SIG-M5 (cell line): Measurements from ENCODE around the gene LIMK2.
"Not testable (repeated sequence)": the region's sequence is repeated elsewhere in the genome, so short reads cannot be mapped to it uniquely, and the experiment has no call there.

Source experiments
- DNase-seq: peaks from one replicate; lab custom pipeline; 2025; lab: John Stamatoyannopoulos, UW

LIMK2 gene

DNA sequence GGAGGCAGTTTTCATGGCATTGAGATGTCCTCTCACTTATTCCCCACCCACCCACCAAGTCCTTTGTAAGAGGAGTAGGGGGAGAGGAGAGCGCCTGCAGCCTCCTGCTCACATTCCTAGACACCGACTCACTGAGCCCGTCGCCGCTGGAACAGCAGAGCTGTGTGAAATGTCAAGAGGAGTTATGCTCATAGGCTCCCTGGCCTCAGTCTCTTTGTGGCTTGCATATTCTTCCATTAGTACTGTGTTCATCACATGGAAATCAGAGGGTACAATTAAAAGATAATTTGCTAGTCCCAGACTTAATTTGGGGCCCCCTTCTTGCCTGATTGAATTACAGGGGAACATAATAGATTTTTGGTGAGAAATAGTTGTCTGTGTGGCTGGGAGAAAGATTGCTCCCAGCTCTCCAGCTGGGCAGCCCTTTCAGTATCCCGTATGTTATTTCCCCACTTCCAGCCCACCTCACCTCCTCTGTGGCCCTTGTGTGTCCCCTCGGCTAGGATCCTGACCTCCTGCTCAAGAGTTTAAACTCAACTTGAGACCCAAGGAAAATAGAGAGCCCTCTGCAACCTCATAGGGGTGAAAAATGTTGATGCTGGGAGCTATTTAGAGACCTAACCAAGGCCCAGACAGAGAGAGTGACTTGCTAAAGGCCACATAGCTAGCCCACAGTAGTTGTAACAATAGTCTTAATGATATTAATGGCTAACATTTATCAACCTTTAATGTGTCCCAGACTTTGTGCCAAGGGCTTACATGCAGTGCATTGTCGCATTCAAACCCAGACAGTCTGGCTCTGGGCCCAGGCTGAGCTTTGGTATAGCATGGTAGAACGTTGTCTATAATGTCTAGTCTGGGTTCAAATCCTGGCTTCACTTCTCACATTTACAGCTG, 32.2 kb downstream of the LIMK2 start:
- no peak for DNase-seq

DNA sequence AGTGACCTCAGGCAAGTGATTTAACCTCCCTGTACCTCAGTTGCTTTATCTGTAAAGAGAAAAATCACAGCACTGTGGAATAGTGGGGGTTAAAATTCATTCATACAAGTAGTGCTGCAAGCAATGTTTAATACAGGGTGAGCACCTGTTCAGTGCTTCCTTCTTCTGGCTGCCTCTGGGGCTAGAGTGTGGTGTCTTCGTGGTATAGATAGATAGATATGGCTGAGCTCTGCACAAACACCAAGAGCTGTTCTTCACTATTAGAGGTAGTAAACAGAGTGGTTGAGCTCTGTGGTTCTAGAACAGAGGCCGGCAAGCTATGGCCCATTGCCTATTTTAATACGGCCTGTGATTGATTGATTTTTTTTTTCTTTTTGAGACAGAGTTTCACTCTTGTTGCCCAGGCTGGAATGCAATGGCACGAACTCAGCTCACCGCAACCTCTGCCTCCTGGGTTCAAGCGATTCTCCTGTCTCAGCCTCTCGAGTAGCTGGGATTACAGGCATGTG, 32.9 kb downstream of the LIMK2 start:
- DNase-seq = no peak

DNA sequence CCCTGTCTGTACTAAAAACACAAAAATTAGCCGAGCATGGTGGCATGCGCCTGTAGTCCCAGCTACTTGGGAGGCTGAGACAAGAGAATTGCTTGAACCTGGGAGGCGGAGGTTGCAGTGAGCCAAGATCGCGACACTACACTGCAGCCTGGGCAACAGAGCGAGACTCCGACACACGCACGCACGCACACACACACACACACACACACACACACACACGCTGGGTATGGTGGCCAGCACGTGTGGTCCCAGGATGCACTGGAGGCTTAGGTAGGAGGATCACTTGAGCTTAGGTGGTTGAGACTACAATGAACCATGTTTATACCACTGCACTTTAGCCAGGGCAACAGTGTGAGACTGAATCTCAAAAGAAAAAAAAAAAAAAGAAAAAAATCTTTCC, 33.9 kb downstream of the LIMK2 start:
- DNase-seq = not testable (repeated sequence)

DNA sequence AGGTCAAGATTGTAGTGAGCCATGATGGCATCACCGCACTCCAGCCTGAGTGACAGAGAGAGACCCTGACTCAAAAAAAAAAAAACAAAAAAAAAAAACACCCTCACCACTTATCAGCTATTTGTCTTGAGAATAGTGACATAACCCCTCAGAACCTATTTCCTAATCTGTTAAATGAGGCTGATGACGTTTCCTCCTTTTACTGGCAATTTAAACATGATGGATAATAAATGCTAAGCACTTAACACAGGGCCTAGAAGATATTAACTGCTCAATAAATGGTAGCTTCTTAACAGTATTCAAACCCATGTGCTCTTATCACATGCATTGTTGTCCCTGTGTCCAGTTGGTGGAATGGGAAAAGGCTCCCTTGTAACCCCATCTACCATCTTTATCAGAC, 34.6 kb downstream of the LIMK2 start:
- no peak for DNase-seq

DNA sequence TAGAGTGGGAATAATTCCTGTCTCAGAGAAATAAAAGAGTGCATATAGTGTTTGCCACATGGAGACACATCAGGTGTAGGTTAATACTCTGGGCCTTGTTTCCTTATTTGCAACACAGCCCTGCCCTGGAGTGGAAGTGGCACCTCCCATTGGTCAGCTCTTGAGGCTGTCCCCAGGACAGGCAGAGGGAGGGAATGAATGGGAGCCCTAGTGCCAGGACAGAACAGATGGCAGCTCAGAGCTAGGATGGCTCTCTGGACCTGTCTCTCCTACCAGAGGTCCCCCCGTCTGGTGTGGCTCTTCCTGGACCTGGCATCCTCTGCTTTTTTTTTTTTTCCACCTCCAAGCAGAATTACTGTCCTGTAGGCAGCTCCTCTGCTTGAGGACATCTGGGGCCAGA, 35.6 kb downstream of the LIMK2 start:
- DNase-seq = no peak

DNA sequence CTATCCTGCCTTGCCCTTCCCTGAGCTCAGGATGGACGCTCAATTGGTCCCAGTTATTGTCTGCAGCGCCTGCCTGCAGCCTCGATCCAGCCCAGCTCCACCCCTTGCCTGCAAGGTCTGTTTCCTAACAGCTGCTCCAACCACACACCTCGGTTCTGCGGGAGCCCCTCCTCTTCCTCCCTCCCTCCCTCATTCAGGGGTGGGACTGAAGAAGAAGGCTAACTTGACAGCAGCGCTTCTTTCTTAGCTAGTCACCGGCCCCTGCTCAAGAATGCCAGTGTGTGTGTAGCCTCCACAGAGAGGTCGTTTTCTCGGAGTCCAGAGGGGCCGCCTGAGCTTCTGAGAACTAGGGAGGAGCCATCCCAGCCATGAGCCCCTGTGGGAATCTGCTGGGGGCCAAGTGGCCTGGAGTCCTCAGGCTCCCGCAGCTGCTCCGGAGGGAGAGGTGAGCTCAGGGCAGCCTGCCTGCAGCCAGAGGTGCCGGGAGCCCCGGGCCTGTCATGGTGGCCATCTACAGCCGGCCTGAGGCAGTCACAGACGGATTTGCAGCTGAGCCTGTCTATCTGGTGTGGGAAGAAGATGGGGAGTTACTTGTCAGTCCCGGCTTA, 36.1 kb downstream of the LIMK2 start:
- DNase-seq = no peak

DNA sequence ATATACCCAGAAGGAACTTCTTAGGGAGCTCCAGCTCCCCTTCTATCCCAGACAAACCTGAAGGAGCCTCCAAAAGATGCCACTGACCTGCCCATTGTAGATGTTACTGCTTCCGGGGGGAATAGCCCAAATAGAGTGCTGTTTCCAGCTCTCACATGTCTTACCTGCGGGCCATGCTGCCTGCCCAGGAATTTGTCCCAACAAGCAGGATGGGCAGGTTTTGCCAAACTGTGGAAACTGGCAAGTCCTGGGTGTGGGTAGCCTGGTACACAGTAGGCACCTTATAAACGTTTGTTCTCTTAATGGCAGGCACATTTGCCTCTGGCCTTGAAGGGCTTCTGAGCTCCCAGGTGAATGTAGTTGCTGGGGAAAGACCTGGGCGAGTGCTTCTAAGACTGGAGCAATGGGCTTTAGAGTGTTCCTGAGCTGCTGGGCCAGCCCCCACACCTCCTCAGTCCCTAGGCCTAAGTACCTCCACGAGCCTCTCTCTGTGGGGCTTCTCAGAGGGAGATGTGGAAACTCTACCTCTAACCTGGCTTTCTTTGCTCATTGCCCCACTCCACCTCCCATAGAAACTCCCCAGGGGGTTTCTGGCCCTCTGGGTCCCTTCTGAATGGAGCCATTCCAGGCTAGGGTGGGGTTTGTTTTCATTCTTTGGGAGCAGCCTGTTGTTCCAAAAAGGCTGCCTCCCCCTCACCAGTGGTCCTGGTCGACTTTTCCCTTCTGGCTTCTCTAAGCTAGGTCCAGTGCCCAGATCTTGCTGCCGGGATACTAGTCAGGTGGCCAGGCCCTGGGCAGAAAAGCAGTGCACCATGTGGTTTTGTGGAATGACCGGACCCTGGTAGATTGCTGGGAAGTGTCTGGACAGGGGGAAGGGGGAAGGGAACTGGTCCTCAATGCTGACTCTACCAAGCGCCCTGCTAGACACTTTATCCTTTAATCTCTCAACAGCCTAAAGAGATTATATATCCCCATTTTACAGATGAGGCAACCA, 37.2 kb downstream of the LIMK2 start:
- no peak for DNase-seq

DNA sequence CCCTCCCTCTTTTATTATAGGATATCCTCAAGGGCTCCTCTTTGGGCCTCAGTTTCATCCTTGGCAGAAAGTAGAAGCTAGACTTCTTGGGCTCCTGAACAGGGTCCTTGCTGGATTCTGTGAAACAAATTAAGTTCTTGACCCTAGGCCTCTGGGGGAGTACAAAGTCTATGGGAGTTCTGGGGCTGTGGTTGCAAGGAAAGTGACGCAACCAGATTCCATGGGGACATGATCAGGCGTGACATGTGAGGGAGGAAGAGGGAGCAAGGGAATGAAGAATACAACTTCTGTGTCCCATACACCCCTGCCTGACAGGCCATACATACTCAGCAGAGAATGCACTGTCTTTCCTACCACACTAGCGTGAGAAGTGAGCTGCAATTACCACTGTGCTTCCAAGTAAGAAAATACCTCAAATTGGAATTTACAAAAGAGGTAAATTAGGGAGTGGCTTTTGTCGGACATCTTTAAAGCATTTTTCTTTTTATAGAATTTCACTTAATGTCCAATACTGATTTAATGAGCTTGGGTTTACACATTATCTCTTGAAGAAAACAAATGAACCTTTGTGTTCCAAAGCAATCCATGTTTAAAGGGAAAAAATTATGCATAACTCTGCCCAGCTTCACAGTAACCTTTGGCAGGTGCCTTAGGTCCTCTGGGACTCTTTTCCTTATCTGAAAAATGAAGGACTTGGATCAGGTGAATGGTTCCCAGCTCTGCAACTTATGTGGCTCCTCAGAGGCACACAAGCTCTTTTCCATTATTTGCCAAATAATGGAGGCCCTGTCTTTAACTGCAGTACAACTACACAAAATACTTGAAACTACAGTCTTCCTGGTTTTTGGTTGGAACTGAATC, 38.9 kb downstream of the LIMK2 start:
- no peak for DNase-seq

DNA sequence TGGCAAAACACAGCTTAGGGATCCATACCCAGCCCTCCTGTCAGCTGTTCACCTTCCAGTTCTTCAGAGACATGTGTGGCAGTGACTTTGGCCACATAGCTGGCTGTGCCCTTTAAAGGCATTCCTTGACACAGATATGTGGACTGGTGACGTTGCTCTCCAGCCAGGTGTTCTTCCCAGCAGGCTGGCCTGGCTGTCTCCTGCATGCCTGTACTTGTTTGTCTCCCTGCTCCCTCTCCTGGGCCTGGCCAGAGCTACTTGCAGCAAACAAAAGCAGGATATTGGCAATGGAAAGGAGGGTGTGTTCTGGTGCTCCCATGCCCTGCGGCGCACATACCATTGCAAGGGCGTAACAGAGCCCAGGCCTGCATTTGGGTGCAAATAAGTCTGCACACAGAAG, 41.9 kb downstream of the LIMK2 start:
- no peak for DNase-seq

DNA sequence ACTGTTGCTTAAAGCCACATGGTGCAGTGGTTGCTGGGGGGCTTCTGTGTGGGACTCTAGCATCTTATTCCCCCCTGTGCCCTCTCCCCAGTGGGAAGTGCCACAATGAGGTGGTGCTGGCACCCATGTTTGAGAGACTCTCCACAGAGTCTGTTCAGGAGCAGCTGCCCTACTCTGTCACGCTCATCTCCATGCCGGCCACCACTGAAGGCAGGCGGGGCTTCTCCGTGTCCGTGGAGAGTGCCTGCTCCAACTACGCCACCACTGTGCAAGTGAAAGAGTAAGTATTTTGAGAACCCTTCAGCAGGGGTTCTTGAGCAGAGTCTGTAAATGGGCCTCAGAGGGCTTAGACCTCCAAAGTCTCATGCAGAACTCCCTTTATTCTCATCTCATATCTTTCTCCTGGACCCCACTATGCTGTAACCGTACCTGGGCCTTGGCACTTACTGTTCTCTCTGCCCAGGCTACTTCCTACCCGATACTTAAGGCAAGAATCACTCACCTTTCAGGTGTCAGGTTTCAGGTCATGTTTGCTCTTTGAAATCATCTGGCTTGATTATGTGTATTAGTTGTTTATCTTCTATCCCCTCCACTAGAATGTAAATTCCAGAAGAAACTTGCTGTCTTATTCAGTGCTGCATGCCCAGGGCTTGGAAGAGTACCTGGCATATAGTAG, 47.8 kb downstream of the LIMK2 start:
- no peak for DNase-seq

DNA sequence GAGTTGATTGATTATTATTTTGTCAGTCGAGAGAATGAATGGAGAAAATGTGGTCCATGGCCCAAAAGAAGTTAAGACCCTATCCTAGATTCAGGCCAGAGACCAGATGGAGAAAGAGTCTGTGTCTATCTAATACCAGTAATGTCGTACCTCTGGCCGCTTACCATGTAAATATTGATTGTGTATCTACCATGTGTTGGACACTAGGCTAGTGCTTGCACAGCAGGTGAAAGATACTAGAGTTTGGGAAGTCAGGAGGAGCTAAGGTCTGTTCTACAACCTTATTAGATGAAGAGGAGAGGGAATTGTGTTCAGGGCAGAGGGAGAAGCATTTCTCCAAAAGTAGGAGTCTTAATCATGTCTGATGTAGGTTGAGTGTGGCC, 48.4 kb downstream of the LIMK2 start:
- DNase-seq = no peak

DNA sequence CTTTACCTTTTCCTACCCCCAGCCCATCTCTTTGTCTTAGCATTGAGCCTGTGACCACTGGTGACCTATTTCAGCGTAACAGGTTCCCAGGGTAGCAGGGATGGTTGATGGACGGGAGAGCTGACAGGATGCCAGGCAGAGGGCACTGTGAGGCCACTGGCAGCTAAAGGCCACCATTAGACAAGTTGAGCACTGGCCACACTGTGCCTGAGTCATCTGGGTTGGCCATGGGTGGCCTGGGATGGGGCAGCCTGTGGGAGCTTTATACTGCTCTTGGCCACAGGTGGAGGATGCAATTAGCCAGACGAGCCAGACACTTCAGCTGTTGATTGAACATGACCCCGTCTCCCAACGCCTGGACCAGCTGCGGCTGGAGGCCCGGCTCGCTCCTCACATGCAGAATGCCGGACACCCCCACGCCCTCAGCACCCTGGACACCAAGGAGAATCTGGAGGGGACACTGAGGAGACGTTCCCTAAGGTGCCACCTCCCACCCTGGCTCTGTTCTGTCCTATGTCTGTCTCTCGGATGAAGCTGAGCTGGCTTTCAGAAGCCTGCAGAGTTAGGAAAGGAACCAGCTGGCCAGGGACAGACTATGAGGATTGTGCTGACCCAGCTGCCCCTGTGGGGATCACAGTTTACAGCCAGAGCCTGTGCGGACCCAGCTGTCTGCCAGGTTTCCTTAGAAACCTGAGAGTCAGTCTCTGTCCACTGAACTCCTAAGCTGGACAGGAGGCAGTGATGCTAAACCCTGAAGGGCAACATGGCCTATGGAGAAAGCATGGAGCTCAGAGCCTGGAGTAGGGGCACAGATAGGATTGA, 50.4 kb downstream of the LIMK2 start:
- no peak for DNase-seq

DNA sequence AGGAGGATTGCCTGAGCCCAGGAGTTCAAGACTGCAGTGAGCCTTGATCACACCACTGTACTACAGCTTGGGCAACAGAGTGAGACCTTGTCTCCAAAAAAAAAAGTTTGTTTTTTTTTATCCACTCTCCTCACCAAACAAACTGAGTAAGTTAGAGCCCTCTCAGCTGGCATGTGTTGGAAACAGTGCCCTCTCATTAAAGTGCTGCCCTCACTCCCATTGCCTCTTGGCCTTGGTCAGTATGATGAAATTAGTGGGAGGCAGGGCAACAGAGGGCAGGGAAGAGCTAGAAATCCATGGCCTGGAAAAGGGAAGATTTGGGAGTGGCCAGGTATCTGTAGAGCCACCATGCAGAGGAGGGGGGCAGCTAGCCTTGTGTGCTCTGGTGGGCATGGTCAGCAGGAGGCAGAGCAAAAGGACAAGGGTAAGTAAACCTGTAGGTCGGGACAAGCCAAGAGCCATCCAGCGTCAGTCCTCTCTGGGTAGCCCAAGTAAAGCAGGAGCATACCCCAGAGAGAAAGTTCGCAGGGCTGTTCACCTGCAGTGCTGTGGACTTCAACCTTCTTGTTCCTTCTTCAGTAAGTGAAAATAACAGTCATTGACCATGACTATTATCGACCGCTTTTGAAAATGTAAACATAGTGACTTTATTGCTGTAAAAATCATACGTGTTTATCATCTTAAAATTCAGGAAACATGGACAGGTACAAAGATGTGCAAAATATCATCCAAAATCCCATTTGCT, 52.0 kb downstream of the LIMK2 start:
- no peak for DNase-seq

DNA sequence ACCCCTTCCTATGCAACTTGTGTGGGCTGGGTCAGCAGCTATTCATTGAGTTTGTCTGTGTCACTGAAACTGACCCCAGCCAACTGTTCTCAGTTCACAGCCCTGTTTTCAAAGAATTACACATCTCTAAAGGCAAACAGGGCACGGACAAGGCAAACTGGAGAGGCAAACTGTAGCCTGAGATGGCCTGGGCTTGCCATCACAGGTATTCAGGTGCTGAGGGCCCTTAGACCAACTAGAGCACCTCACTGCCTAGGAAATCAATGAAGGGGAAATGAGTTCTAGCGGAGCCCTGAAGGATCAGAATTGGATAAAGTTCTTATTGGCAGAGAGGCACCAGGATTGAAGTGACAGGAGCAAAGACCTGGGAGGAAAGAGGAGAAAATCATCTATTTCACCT, 56.2 kb downstream of the LIMK2 start:
- no peak for DNase-seq

DNA sequence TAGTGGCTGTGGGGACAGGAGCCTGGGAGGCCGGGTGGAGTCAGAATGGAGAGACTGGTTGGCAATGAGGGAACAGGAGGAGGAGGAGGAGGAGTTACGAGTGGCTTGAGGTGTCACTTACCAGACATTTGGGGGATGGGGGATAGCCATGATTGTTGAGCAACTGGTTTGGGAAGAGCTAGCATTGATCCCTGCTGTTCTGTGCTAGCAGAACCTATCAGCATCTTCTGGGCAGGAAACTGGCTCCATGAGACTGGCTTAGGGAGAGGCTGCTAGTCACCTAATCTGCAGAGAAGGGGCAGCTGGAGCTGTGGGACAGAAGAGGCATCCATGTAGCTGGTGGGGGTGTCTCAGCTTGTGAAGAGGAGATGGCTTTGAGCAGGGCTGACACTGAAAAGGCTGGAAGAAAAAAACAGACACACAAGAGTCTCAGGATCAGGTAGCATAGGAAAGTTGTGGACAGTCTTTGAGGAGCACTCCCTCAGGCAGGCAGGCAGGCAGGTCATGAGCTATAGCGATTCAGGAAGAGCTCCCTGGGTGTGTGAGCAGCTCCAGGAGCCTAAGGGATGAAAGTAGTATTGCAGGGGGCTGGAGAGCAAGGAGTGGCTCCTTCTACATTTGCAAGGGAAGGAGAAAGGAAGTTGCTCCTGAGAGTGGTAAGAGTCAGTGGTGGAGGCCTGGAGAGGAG, 57.9 kb downstream of the LIMK2 start:
- no peak for DNase-seq

DNA sequence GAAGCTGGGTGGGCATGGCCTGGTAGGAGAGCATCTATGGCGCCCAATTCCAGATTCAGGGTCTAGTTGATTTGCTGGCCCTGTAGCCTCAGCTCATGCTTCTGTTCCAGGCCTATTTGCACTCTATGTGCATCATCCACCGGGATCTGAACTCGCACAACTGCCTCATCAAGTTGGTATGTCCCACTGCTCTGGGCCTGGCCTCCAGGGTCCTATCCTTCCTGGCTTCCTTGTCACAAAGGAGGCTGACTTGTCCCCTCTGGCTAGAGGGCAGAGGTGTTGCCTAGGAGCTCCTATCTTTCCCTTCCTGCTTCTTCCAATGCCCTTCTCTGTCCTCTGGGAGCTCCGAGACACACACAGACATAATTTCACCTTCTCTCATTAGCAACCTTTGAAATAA, 58.9 kb downstream of the LIMK2 start:
- no peak for DNase-seq

DNA sequence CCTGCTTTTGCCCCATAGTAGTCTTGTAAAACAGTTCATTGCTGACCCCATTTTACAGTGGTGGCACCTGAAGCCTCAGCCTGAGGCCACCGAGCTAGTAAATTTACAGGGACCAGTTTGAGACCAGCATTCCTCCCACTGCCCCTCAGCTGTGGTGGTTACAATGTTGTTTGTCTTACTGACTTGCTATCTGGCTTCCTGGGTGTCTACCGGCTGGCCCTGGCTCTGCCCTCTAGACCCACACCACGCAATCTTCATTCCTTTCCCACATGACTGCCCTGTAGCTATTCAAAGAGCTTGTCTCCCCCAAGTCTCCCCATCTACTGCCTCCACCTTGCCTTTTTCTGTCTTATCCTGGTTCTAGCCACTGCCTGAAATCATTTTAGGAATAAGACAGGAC, 59.4 kb downstream of the LIMK2 start:
- no peak for DNase-seq
